Endodermal cell (in vitro differentiated cells): ENCODE results near the gene CTAG1B. TPM values are rescaled to one million over a fixed set of nuclear protein-coding genes. Genes with fewer than 3 reads are reported as not detected.

ENCODE experiments used
- DNase-seq: peaks from one replicate; pipeline ENCODE4 v3.0.0-alpha.2; 2017
- H3K27ac ChIP-seq: 2 replicates; pipeline ENCODE4 v1.5.1; 2013; ENCODE audit warnings: mild to moderate bottlenecking, low read depth, low read length, moderate library complexity
- H3K27me3 ChIP-seq: 2 replicates; pipeline ENCODE4 v1.6.1; 2013; ENCODE audit warnings: mild to moderate bottlenecking, low read length, moderate library complexity; ENCODE audit not compliant: insufficient read depth, control insufficient read depth, poor library complexity, severe bottlenecking
- H3K36me3 ChIP-seq: 2 replicates; pipeline ENCODE4 v1.7.0; 2013; ENCODE audit warnings: mild to moderate bottlenecking, low read length, moderate library complexity; ENCODE audit not compliant: control insufficient read depth, insufficient read depth
- H3K4me1 ChIP-seq: one replicate; pipeline ENCODE4 v1.7.0; 2013; ENCODE audit warnings: low read length; ENCODE audit not compliant: control insufficient read depth, insufficient read depth
- H3K4me3 ChIP-seq: 2 replicates; pipeline ENCODE4 v1.5.1; 2013; ENCODE audit warnings: mild to moderate bottlenecking, low read length, moderate library complexity
- H3K9ac ChIP-seq: 2 replicates; pipeline ENCODE4 v1.6.1; 2013; ENCODE audit warnings: mild to moderate bottlenecking, low read length, moderate library complexity; ENCODE audit not compliant: poor library complexity, severe bottlenecking; ENCODE audit errors: extremely low read depth
- H3K9me3 ChIP-seq: 2 replicates; pipeline ENCODE4 v1.6.1; 2013; ENCODE audit warnings: mild to moderate bottlenecking, low read length, moderate library complexity; ENCODE audit not compliant: control insufficient read depth
- H3K27ac Mint-ChIP-seq: 2 replicates; pipeline ENCODE4 v1.8.0; 2020; ENCODE audit warnings: mixed read lengths
- H3K27me3 Mint-ChIP-seq: 2 replicates; pipeline ENCODE4 v1.8.0; 2021; ENCODE audit warnings: mild to moderate bottlenecking, mixed read lengths; ENCODE audit not compliant: insufficient read depth
- H3K36me3 Mint-ChIP-seq: 2 replicates; pipeline ENCODE4 v1.8.0; 2020; ENCODE audit warnings: low read depth, mixed read lengths
- H3K4me1 Mint-ChIP-seq: 2 replicates; pipeline ENCODE4 v1.8.0; 2020; ENCODE audit warnings: mixed read lengths
- H3K4me3 Mint-ChIP-seq: 2 replicates; pipeline ENCODE4 v1.8.0; 2020; ENCODE audit warnings: mild to moderate bottlenecking, moderate library complexity, mixed read lengths
- H3K9me3 Mint-ChIP-seq: 2 replicates; pipeline ENCODE4 v1.8.0; 2020; ENCODE audit warnings: mild to moderate bottlenecking, mixed read lengths
- CTCF ChIP-seq: fragments of 200-600 bp; sonication (generic); conservative IDR thresholded peaks from 2 replicates; pipeline ENCODE4 v1.5.0; 2021; ENCODE audit warnings: antibody characterized with exemption, mild to moderate bottlenecking
- WGBS, 2 experiments: methylation state at CpG; one replicate each; pipeline versions ENCODE4 v1.1.5 to v1.1.7; 2013; ENCODE audit warnings: missing lambda C conversion rate in 2 of 2, mixed read lengths in 1 of 2; ENCODE audit not compliant: insufficient coverage in 1 of 2, insufficient read length in 1 of 2; 5-methylcytosine and 5-hydroxymethylcytosine counted together
- total RNA-seq, 2 donors: library from RNA; stranded (reverse); fragmentation: NEBNext Ultra II Directional in 1 of 2; extraction: Animal tissue kit (Norgen Biotek cat#: 25700) in 1 of 2; gene quantifications; 2 replicates in 1 of 2; 3 replicates in 1 of 2; pipeline ENCODE4 v1.2.1, GENCODE V29; 2021

The CTAG1B gene
- total RNA-seq, 2 donors from 2014 or later = not detected

- H3K9me3 Mint-ChIP-seq = peaks cover 63% of the 10 kb centered on the region
- no peaks in the 10 kb centered on the region for H3K9me3 ChIP-seq
- peaks cover 2% of the 10 kb centered on the region for H3K27me3 Mint-ChIP-seq
- H3K9ac ChIP-seq = no peak overlapping the region
- H3K36me3 Mint-ChIP-seq = no peaks in the 10 kb centered on the region
- 91 to 93% methylated on average over 5 to 11 of the region's 11 CpGs for WGBS, 2 experiments
- H3K4me1 ChIP-seq = no peaks in the 10 kb centered on the region
- H3K27ac Mint-ChIP-seq = no peak overlapping the region
- H3K27ac ChIP-seq = no peak overlapping the region
- H3K4me3 ChIP-seq = no peak overlapping the region
- TF ChIP-seq CTCF = no peak
- no peak overlapping the region for H3K4me3 Mint-ChIP-seq
- no peaks in the 10 kb centered on the region for H3K27me3 ChIP-seq
- no peaks in the 10 kb centered on the region for H3K4me1 Mint-ChIP-seq
- H3K36me3 ChIP-seq = no peaks in the 10 kb centered on the region
- no peak for DNase-seq
Measured at GRCh38 chrX:154655786-154656185, 36.7 kb upstream of the CTAG1B start.

GRCh38 chrX:154655346-154655745 is 36.3 kb upstream of the CTAG1B start:
- Histone ChIP-seq H3K4me3 (no peak overlapping the region), H3K4me1 (no peaks in the 10 kb centered on the region), H3K9ac (no peak overlapping the region), H3K9me3 (no peaks in the 10 kb centered on the region), H3K27me3 (no peaks in the 10 kb centered on the region), H3K27ac (no peak overlapping the region), H3K36me3 (no peaks in the 10 kb centered on the region)
- WGBS, 2 experiments = 91 to 100% methylated on average over 1 to 6 of the region's 6 CpGs
- no peak overlapping the region for H3K27ac Mint-ChIP-seq
- peaks cover 2% of the 10 kb centered on the region for H3K27me3 Mint-ChIP-seq
- no peak overlapping the region for H3K4me3 Mint-ChIP-seq
- peaks cover 64% of the 10 kb centered on the region for H3K9me3 Mint-ChIP-seq
- no peaks in the 10 kb centered on the region for H3K4me1 Mint-ChIP-seq
- no peaks in the 10 kb centered on the region for H3K36me3 Mint-ChIP-seq
- TF ChIP-seq CTCF = no peak
- DNase-seq = no peak

GRCh38 chrX:154654925-154655324 is 35.8 kb upstream of the CTAG1B start:
- Histone ChIP-seq H3K4me3 (no peak overlapping the region), H3K4me1 (no peaks in the 10 kb centered on the region), H3K9ac (no peak overlapping the region), H3K27me3 (no peaks in the 10 kb centered on the region), H3K27ac (no peak overlapping the region), H3K36me3 (no peaks in the 10 kb centered on the region), H3K9me3 (no peaks in the 10 kb centered on the region)
- 91 to 100% methylated on average over 5 to 12 of the region's 15 CpGs for WGBS, 2 experiments
- H3K9me3 Mint-ChIP-seq = peaks cover 64% of the 10 kb centered on the region
- DNase-seq = no peak
- H3K36me3 Mint-ChIP-seq = no peaks in the 10 kb centered on the region
- TF ChIP-seq CTCF = no peak
- no peaks in the 10 kb centered on the region for H3K4me1 Mint-ChIP-seq
- no peak overlapping the region for H3K27ac Mint-ChIP-seq
- H3K27me3 Mint-ChIP-seq = peaks cover 2% of the 10 kb centered on the region
- no peak overlapping the region for H3K4me3 Mint-ChIP-seq
